SK-N-SH (cell line): ENCODE results near the gene EDARADD. TPM values are rescaled to one million over a fixed set of nuclear protein-coding genes. Genes with fewer than 3 reads are reported as not detected.
A peak's percentile ranks its signal among the peaks of the same experiment; 100 is the strongest.

ENCODE experiments used
- CTCF ChIA-PET: fragments of 300-600, 350-600 bp; formaldehyde crosslinking; extraction: SDS; loops from one replicate; lab custom pipeline; 2021; lab: Yijun Ruan, JAX
- POLR2A ChIA-PET: fragments of 350-600 bp; sonication (Branson Sonifier 250); formaldehyde crosslinking; extraction: SDS; loops from one replicate; lab custom pipeline; 2020; ENCODE audit warnings: antibody characterized with exemption, inconsistent platforms; lab: Yijun Ruan, JAX
- DNase-seq: peaks from one replicate; pipeline ENCODE4 v3.0.0; 2012
- H2AFZ ChIP-seq: fragments of 200-600 bp; sonication (generic); 2 replicates; pipeline ENCODE4 v1.8.1; 2016; ENCODE audit warnings: antibody characterized with exemption, mild to moderate bottlenecking, low read depth
- H3F3A ChIP-seq: fragments of 200-600 bp; sonication (generic); replicated peaks from 2 replicates; pipeline ENCODE3; 2016; ENCODE audit warnings: antibody characterized with exemption, mild to moderate bottlenecking; ENCODE audit not compliant: insufficient read depth
- H3K27ac ChIP-seq, 2 experiments: fragments of 200-500 bp in 1 of 2; fragments of 200-600 bp in 1 of 2; sonication (Bioruptor generic) in 1 of 2; sonication (generic), shearing (Covaris generic) in 1 of 2; 2 replicates each; pipeline versions ENCODE4 v1.5.1 to v1.6.1; 2014 to 2016; ENCODE audit warnings: low read depth in 2 of 2, inconsistent platforms in 1 of 2, low read length in 1 of 2, mild to moderate bottlenecking in 1 of 2, mixed read lengths in 1 of 2
- H3K27me3 ChIP-seq: fragments of 200-600 bp; sonication (generic), shearing (Covaris generic); 2 replicates; pipeline ENCODE4 v1.6.1; 2016; ENCODE audit warnings: mixed run types; ENCODE audit not compliant: insufficient read depth
- H3K36me3 ChIP-seq, 2 experiments: fragments of 200-500 bp in 1 of 2; fragments of 200-600 bp in 1 of 2; sonication (Bioruptor generic) in 1 of 2; sonication (generic) in 1 of 2; replicated peaks in 1 of 2; 2 replicates each; pipeline versions ENCODE3 to v1.5.1; 2014 to 2016; ENCODE audit warnings: low read length in 1 of 2, mild to moderate bottlenecking in 1 of 2; ENCODE audit not compliant: insufficient read depth in 2 of 2, control insufficient read depth in 1 of 2
- H3K4me1 ChIP-seq, 2 experiments: fragments of 200-500 bp in 1 of 2; fragments of 200-600 bp in 1 of 2; sonication (Bioruptor generic) in 1 of 2; sonication (generic), shearing (Covaris generic) in 1 of 2; 2 replicates each; pipeline versions ENCODE4 v1.5.1 to v1.6.1; 2014 to 2016; ENCODE audit warnings: low read depth in 1 of 2, low read length in 1 of 2, mixed run types in 1 of 2; ENCODE audit not compliant: insufficient read depth in 2 of 2, control insufficient read depth in 1 of 2
- H3K4me2 ChIP-seq: fragments of 200-600 bp; sonication (generic), shearing (Covaris generic); 2 replicates; pipeline ENCODE4 v1.6.1; 2017; ENCODE audit warnings: mixed run types
- H3K4me3 ChIP-seq, 2 experiments: fragments of 200-500 bp in 1 of 2; fragments of 200-600 bp in 1 of 2; sonication (Bioruptor generic) in 1 of 2; sonication (generic), shearing (Covaris generic) in 1 of 2; 2 replicates each; pipeline versions ENCODE4 v1.5.1 to v1.8.1; 2014 to 2016; ENCODE audit warnings: low read depth in 2 of 2, inconsistent platforms in 1 of 2, low read length in 1 of 2, mild to moderate bottlenecking in 1 of 2, mixed read lengths in 1 of 2, moderate library complexity in 1 of 2
- H3K79me2 ChIP-seq: fragments of 200-600 bp; sonication (generic); 2 replicates; pipeline ENCODE4 v1.8.1; 2017; ENCODE audit warnings: mild to moderate bottlenecking; ENCODE audit not compliant: insufficient read depth
- H3K9ac ChIP-seq: fragments of 200-600 bp; sonication (generic); 2 replicates; pipeline ENCODE4 v1.6.1; 2017; ENCODE audit warnings: mixed run types
- H3K9me2 ChIP-seq: fragments of 200-600 bp; sonication (generic); 2 replicates; pipeline ENCODE4 v1.6.1; 2017; ENCODE audit warnings: mixed run types
- H3K9me3 ChIP-seq: fragments of 200-600 bp; sonication (generic); 2 replicates; pipeline ENCODE4 v1.6.1; 2017; ENCODE audit warnings: mixed run types, mild to moderate bottlenecking, moderate library complexity
- H4K20me1 ChIP-seq: fragments of 200-600 bp; sonication (generic); 2 replicates; pipeline ENCODE4 v1.6.1; 2017; ENCODE audit warnings: mild to moderate bottlenecking, mixed run types; ENCODE audit not compliant: insufficient read depth
- ELF1 ChIP-seq: IDR thresholded peaks from 2 replicates; pipeline ENCODE4 v1.4.0; 2012
- EP300 ChIP-seq, 2 experiments: IDR thresholded peaks; 2 replicates each; pipeline versions ENCODE4 v1.4.0 to v1.6.1; 2012; ENCODE audit warnings: borderline replicate concordance in 1 of 2, low read depth in 1 of 2, low read length in 1 of 2
- EZH2phosphoT487 ChIP-seq: fragments of 200-600 bp; sonication (generic); IDR thresholded peaks from 2 replicates; pipeline ENCODE4 v1.6.1; 2017; ENCODE audit warnings: low read depth, mixed run types, mild to moderate bottlenecking, antibody characterized with exemption, moderate library complexity, borderline replicate concordance
- FOSL2 ChIP-seq: IDR thresholded peaks from 2 replicates; pipeline ENCODE4 v1.4.0; 2012; ENCODE audit warnings: low read depth, mild to moderate bottlenecking, moderate library complexity, borderline replicate concordance
- FOXJ3 ChIP-seq: sonication (generic); formaldehyde crosslinking; IDR thresholded peaks from 2 replicates; pipeline ENCODE4 v1.5.1; 2020; ENCODE audit warnings: mild to moderate bottlenecking, missing genetic modification reagents
- FOXM1 ChIP-seq: IDR thresholded peaks from 2 replicates; pipeline ENCODE4 v1.4.0; 2012; ENCODE audit warnings: low read depth, mild to moderate bottlenecking
- GATA2 ChIP-seq: sonication (generic); formaldehyde crosslinking; IDR thresholded peaks from 2 replicates; pipeline ENCODE4 v1.5.0; 2020; ENCODE audit warnings: mild to moderate bottlenecking, missing genetic modification reagents
- IRF3 ChIP-seq: fragments of 150-350 bp; IDR thresholded peaks from 2 replicates; pipeline ENCODE4 v1.6.1; 2016; ENCODE audit warnings: mild to moderate bottlenecking, low read depth, low read length
- POLR2AphosphoS5 ChIP-seq: IDR thresholded peaks from 2 replicates; pipeline ENCODE4 v1.6.1; 2012; ENCODE audit warnings: low read depth, low read length
- RCOR1 ChIP-seq: fragments of 150-350 bp; IDR thresholded peaks from 2 replicates; pipeline ENCODE4 v1.6.1; 2017; ENCODE audit warnings: antibody characterized with exemption, low read length
- REST ChIP-seq: IDR thresholded peaks from 2 replicates; pipeline ENCODE4 v1.6.1; 2012; ENCODE audit warnings: mild to moderate bottlenecking, low read depth, low read length, moderate library complexity
- RFX5 ChIP-seq: IDR thresholded peaks from 2 replicates; pipeline ENCODE4 v1.6.1; 2012; ENCODE audit warnings: mild to moderate bottlenecking, improper control_type of control experiment, low read length
- USF1 ChIP-seq: IDR thresholded peaks from 2 replicates; pipeline ENCODE4 v1.4.0; 2012; ENCODE audit warnings: low read depth, borderline replicate concordance
- WGBS: methylation state at CpG from one replicate; pipeline ENCODE4 v1.1.6; 2017; ENCODE audit warnings: low lambda C conversion rate; 5-methylcytosine and 5-hydroxymethylcytosine counted together
- polyA plus RNA-seq, 3 experiments: library from polyadenylated mRNA; depleted of rRNA; stranded (reverse); fragments of >200 nt; gene quantifications; 2 replicates each; pipeline ENCODE4 v1.2.3, GENCODE V29; 2012

The EDARADD gene
- polyA plus RNA-seq, 1 of the 3 experiments (the other 2 are of a cell fraction), result not detected

GRCh38 chr1:236416165-236416564 is 22.1 kb downstream of the EDARADD start:
- no peaks in the 10 kb centered on the region for H3K36me3 ChIP-seq
- CTCF ChIA-PET, result interaction anchor here (1.3 kb wide), 1 partner anchor 309 kb away, joined by 3 read pairs; no protein-coding TSS in a partner anchor
- POLR2A ChIA-PET, result no interaction called here

GRCh38 chr1:236417336-236417735 is 23.2 kb downstream of the EDARADD start:
- no peaks in the 10 kb centered on the region for H3K36me3 ChIP-seq
- peaks cover 0 to 4% of the 10 kb centered on the region in 2 experiments; a peak in 2 of 4 replicates for H3K4me1 ChIP-seq
- CTCF ChIA-PET, result interaction anchor here (1.3 kb wide), 2 partner anchors 9 to 310 kb away, joined by 3 read pairs; no protein-coding TSS in a partner anchor
- H3K4me2 ChIP-seq, result no peak overlapping the region
- H2AFZ ChIP-seq, result no peak overlapping the region
- no peaks in the 10 kb centered on the region for H3K9me3 ChIP-seq
- no peaks in the 10 kb centered on the region for H3F3A ChIP-seq
- no peaks in the 10 kb centered on the region for H3K27me3 ChIP-seq
- POLR2A ChIA-PET, result no interaction called here
- H3K27ac ChIP-seq, result no peak overlapping the region
- no peaks in the 10 kb centered on the region for H4K20me1 ChIP-seq
- TF ChIP-seq RCOR1 (peak; percentile 65), GATA2 (CRISPR knock-in tag) (peak; percentile 79), EP300 (IDR thresholded peaks at IDR 0.05; ENCODE audit: borderline replicate concordance in 1 of 2, low read depth in 1 of 2, low read length in 1 of 2) (peak in 1 of 2 experiments; percentile 48; a peak in 1 of 4 replicates), IRF3 (no peak), ELF1 (no peak), FOSL2 (no peak)
- no peak overlapping the region for H3K9ac ChIP-seq
- WGBS, result 27% methylated on average over 3 of the region's 3 CpGs
- DNase-seq, result no peak
- no peaks in the 10 kb centered on the region for H3K9me2 ChIP-seq
- no peaks in the 10 kb centered on the region for H3K79me2 ChIP-seq
- no peak overlapping the region for H3K4me3 ChIP-seq

More at GRCh38 chr1:236416165-236416564, 22.1 kb downstream of the EDARADD start:
- WGBS, result 54% methylated on average over 6 of the region's 6 CpGs
- H3K9me3 ChIP-seq, result no peaks in the 10 kb centered on the region
- H3K4me3 ChIP-seq, result no peak overlapping the region
- H3K27me3 ChIP-seq, result no peaks in the 10 kb centered on the region
- TF ChIP-seq REST (no peak), FOXM1 (no peak), FOSL2 (no peak), POLR2AphosphoS5 (no peak), EZH2phosphoT487 (no peak), USF1 (no peak), RFX5 (no peak), FOXJ3 (no peak)
- TF ChIP-seq, all 33 proteins: peak for 0
- Histone ChIP-seq H3K4me1 (peaks cover 0 to 4% of the 10 kb centered on the region in 2 experiments; a peak in 2 of 4 replicates), H2AFZ (no peak overlapping the region), H3K79me2 (no peaks in the 10 kb centered on the region), H3K9me2 (no peaks in the 10 kb centered on the region), H3K27ac (no peak overlapping the region), H3K9ac (no peak overlapping the region), H3F3A (no peaks in the 10 kb centered on the region), H3K4me2 (no peak overlapping the region), H4K20me1 (no peaks in the 10 kb centered on the region)
- no peak for DNase-seq
